ENCODE data around the gene PLD6.

The PLD6 gene

DNA sequence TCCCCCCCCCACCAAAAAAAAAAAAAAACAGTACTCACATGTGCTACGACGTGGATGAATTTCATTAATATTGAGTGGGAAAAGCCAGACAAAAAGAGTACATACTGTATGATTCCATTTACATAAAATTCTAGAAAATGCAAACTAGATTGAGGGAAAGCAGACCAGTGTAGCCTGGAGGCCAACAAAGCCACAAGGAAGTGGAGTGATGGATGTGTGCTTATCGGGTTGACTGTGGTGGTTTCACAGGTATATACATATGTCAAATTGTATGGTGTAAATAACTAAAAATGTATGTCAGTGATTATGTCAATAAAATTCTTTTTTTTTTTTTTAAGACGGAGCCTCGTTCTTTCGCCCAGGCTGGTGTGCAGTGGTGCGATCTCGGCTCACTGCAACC, 1.9 kb upstream of the PLD6 start:
- Histone ChIP-seq H2AFZ (ENCODE audit: low read depth, low read length) (no peak overlapping the region), H3K18ac (ENCODE audit: low read depth in 1 of 2, low read length in 2 of 2) (no peak overlapping the region), H2AK5ac (ENCODE audit: low read length, severe bottlenecking) (no peak overlapping the region), H3K4me2 (ENCODE audit: low read length, poor library complexity, severe bottlenecking) (no peak overlapping the region), H4K8ac (ENCODE audit: low read length) (no peak overlapping the region), H2BK15ac (ENCODE audit: low read depth, poor library complexity, severe bottlenecking) (no peak overlapping the region), H2BK12ac (ENCODE audit: low read length in 2 of 2) (no peak overlapping the region), H2BK120ac (ENCODE audit: low read depth, low read length) (no peak overlapping the region), H3K4me1 (ENCODE audit: control insufficient read depth, insufficient read depth, low read depth, low read length) (peaks cover 5% of the 10 kb centered on the region), H3K9ac (ENCODE audit: low read length) (no peak overlapping the region), H3K36me3 (ENCODE audit: control insufficient read depth in 1 of 2, insufficient read depth in 2 of 2, low read depth in 1 of 2, low read length in 2 of 2) (peaks cover 21 to 39% of the 10 kb centered on the region in 2 experiments), H3K79me1 (replicated peaks; ENCODE audit: low read length, poor library complexity, severe bottlenecking) (peaks cover 6% of the 10 kb centered on the region), H3K4ac (ENCODE audit: low read depth in 1 of 2, low read length in 2 of 2) (no peak overlapping the region), H3K23ac (ENCODE audit: low read length in 2 of 2) (no peak overlapping the region), H3K27ac (ENCODE audit: low read length, poor library complexity, severe bottlenecking) (no peak overlapping the region), H3K14ac (ENCODE audit: low read length in 2 of 2) (no peak overlapping the region), H2BK5ac (ENCODE audit: low read depth, low read length, poor library complexity, severe bottlenecking) (no peak overlapping the region), H3K27me3 (ENCODE audit: control insufficient read depth in 1 of 2, insufficient read depth in 1 of 2, low read length in 2 of 2) (no peaks in the 10 kb centered on the region), H3K4me3 (ENCODE audit: insufficient read depth in 1 of 2, low read depth in 1 of 2, low read length in 2 of 2) (no peak overlapping the region), H4K91ac (ENCODE audit: low read length) (no peak overlapping the region), H3K9me3 (ENCODE audit: control insufficient read depth, low read length) (no peaks in the 10 kb centered on the region)
- DNase-seq = no peak
- 100% methylated on average over 5 of the region's 8 CpGs for WGBS

DNA sequence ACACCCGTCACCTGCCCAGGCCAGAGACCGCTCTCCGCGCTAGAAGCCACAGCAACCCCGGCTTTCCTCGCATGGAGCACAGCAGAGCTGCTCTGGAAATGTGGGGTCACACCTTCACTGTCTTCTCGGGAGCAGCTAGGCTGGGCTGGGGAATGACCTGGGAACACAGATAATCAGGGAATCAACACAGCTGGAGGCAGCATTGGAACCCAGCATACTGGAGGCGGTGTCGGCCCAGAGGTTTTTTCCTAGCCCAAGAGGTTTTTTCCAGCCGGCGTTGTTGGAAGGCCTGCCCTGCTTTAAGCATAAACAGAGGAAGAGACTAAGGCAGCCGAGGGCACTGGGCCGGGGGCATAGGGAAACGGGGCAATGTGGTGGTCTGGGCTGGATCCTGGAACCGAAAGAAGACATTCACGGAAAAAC, 791 bp upstream of the PLD6 start:
- Histone ChIP-seq H2AFZ (ENCODE audit: low read depth, low read length) (no peak overlapping the region), H2BK5ac (ENCODE audit: low read depth, low read length, poor library complexity, severe bottlenecking) (no peak overlapping the region), H3K4me3 (ENCODE audit: insufficient read depth in 1 of 2, low read depth in 1 of 2, low read length in 2 of 2) (peak overlapping the region in 1 of 2 experiments; percentile 87), H3K79me1 (replicated peaks; ENCODE audit: low read length, poor library complexity, severe bottlenecking) (peaks cover 3% of the 10 kb centered on the region), H2BK15ac (ENCODE audit: low read depth, poor library complexity, severe bottlenecking) (no peak overlapping the region), H4K8ac (ENCODE audit: low read length) (no peak overlapping the region), H3K9me3 (ENCODE audit: control insufficient read depth, low read length) (no peaks in the 10 kb centered on the region), H3K27ac (ENCODE audit: low read length, poor library complexity, severe bottlenecking) (no peak overlapping the region), H3K4me1 (ENCODE audit: control insufficient read depth, insufficient read depth, low read depth, low read length) (peaks cover 5% of the 10 kb centered on the region), H3K18ac (ENCODE audit: low read depth in 1 of 2, low read length in 2 of 2) (no peak overlapping the region), H3K14ac (ENCODE audit: low read length in 2 of 2) (no peak overlapping the region), H2AK5ac (ENCODE audit: low read length, severe bottlenecking) (no peak overlapping the region), H3K9ac (ENCODE audit: low read length) (peak overlapping the region; percentile 45), H3K36me3 (ENCODE audit: control insufficient read depth in 1 of 2, insufficient read depth in 2 of 2, low read depth in 1 of 2, low read length in 2 of 2) (peaks cover 23 to 35% of the 10 kb centered on the region in 2 experiments), H3K4me2 (ENCODE audit: low read length, poor library complexity, severe bottlenecking) (no peak overlapping the region), H4K91ac (ENCODE audit: low read length) (no peak overlapping the region), H3K23ac (ENCODE audit: low read length in 2 of 2) (no peak overlapping the region), H3K27me3 (ENCODE audit: control insufficient read depth in 1 of 2, insufficient read depth in 1 of 2, low read length in 2 of 2) (no peaks in the 10 kb centered on the region), H3K4ac (ENCODE audit: low read depth in 1 of 2, low read length in 2 of 2) (no peak overlapping the region), H2BK120ac (ENCODE audit: low read depth, low read length) (no peak overlapping the region), H2BK12ac (ENCODE audit: low read length in 2 of 2) (no peak overlapping the region)
- no peak for DNase-seq
- WGBS = 87% methylated on average over 16 of the region's 16 CpGs

DNA sequence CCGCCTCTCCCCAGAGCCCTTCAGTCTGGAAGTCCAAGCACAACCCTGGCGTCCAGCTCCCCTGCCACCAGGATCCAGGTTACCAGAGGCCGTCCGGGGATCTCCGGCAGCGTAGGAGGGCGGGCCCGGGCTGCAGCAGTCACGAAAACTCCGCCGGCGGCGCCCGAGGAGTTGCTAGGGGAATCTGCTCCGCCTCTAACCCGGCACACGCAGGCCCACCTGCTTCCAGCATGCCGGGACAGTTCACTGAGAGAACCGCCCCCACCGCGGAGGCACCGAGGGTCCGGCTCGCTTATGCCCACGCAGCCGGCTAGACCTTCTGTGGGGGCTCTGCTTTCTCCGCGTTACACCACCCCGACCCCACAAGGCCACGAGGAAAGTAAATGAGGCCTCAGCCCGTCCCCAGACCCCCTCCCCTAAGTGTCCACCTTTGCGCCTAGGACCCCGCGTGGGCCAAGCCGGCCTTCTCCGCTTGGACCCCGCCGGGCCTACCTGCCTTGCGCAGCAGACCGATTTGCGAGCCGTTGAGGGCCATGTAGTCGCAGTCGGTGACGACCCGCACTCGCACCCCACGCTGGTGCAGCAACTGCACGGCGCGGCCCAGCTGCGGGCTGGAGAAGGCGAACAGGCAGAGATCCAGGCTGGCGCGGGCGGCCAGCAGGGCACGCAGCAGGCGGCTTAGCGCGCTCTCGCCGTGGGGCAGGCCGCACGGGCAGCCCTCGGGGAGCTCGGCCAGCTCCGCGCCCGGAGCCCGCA, 587 bp downstream of the PLD6 start:
- WGBS = 96% methylated on average over 70 of the region's 70 CpGs
- Histone ChIP-seq H2BK15ac (ENCODE audit: low read depth, poor library complexity, severe bottlenecking) (no peak overlapping the region), H3K14ac (ENCODE audit: low read length in 2 of 2) (no peak overlapping the region), H3K4ac (ENCODE audit: low read depth in 1 of 2, low read length in 2 of 2) (no peak overlapping the region), H2AFZ (ENCODE audit: low read depth, low read length) (no peak overlapping the region), H3K9me3 (ENCODE audit: control insufficient read depth, low read length) (no peaks in the 10 kb centered on the region), H3K4me3 (ENCODE audit: insufficient read depth in 1 of 2, low read depth in 1 of 2, low read length in 2 of 2) (peak overlapping the region in 1 of 2 experiments; percentile 87), H2AK5ac (ENCODE audit: low read length, severe bottlenecking) (no peak overlapping the region), H3K4me2 (ENCODE audit: low read length, poor library complexity, severe bottlenecking) (no peak overlapping the region), H3K18ac (ENCODE audit: low read depth in 1 of 2, low read length in 2 of 2) (no peak overlapping the region), H4K91ac (ENCODE audit: low read length) (peak overlapping the region; percentile 9), H2BK120ac (ENCODE audit: low read depth, low read length) (no peak overlapping the region), H4K8ac (ENCODE audit: low read length) (no peak overlapping the region), H3K36me3 (ENCODE audit: control insufficient read depth in 1 of 2, insufficient read depth in 2 of 2, low read depth in 1 of 2, low read length in 2 of 2) (peaks cover 20 to 23% of the 10 kb centered on the region in 2 experiments), H3K27ac (ENCODE audit: low read length, poor library complexity, severe bottlenecking) (no peak overlapping the region), H3K9ac (ENCODE audit: low read length) (peak overlapping the region; percentile 90), H3K79me1 (replicated peaks; ENCODE audit: low read length, poor library complexity, severe bottlenecking) (no peaks in the 10 kb centered on the region), H3K4me1 (ENCODE audit: control insufficient read depth, insufficient read depth, low read depth, low read length) (peaks cover 5% of the 10 kb centered on the region), H2BK5ac (ENCODE audit: low read depth, low read length, poor library complexity, severe bottlenecking) (no peak overlapping the region), H3K27me3 (ENCODE audit: control insufficient read depth in 1 of 2, insufficient read depth in 1 of 2, low read length in 2 of 2) (no peaks in the 10 kb centered on the region), H3K23ac (ENCODE audit: low read length in 2 of 2) (no peak overlapping the region), H2BK12ac (ENCODE audit: low read length in 2 of 2) (no peak overlapping the region)
- no peak for DNase-seq

DNA sequence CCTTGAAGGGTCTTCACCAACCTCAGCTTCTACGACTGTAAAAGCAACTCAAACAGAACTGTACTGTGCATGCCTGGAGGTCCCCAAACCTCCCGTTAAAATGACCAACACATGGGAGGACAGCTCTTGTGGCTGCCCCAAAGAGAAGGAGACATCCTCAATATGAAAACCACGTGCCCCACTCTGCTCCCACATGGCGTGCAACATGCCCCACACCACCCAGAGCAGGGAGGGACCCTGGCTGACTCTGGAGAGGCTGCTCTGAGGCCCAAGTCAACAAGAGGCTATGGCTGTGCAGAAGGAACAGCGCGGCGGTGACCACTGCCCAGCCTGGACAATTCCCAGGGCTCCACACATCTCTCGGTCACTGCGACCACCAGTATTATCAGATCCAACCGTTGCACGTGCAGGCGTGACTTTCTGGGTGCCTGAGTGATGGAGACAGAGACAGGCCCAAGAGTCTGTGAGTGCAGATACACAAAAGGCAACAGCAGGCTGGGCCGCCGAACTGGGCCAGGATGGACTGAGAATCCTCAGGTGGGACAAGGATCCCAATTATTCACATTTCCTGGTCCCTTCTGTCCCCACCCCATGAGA, 1.4 kb downstream of the PLD6 start:
- H4K8ac ChIP-seq (ENCODE audit: low read length) = peak overlapping the region; percentile 19
- no peak overlapping the region for H2BK15ac ChIP-seq (ENCODE audit: low read depth, poor library complexity, severe bottlenecking)
- no peak overlapping the region for H2BK120ac ChIP-seq (ENCODE audit: low read depth, low read length)
- no peaks in the 10 kb centered on the region for H3K27me3 ChIP-seq (ENCODE audit: control insufficient read depth in 1 of 2, insufficient read depth in 1 of 2, low read length in 2 of 2)
- no peak overlapping the region for H3K27ac ChIP-seq (ENCODE audit: low read length, poor library complexity, severe bottlenecking)
- H3K9ac ChIP-seq (ENCODE audit: low read length) = peak overlapping the region; percentile 90
- H3K23ac ChIP-seq (ENCODE audit: low read length in 2 of 2) = no peak overlapping the region
- H3K4ac ChIP-seq (ENCODE audit: low read depth in 1 of 2, low read length in 2 of 2) = no peak overlapping the region
- H3K36me3 ChIP-seq (ENCODE audit: control insufficient read depth in 1 of 2, insufficient read depth in 2 of 2, low read depth in 1 of 2, low read length in 2 of 2) = peaks cover 18 to 20% of the 10 kb centered on the region in 2 experiments
- peak overlapping the region in 1 of 2 experiments; percentile 87 for H3K4me3 ChIP-seq (ENCODE audit: insufficient read depth in 1 of 2, low read depth in 1 of 2, low read length in 2 of 2)
- no peak overlapping the region for H3K18ac ChIP-seq (ENCODE audit: low read depth in 1 of 2, low read length in 2 of 2)
- H2AFZ ChIP-seq (ENCODE audit: low read depth, low read length) = no peak overlapping the region
- WGBS = 93% methylated on average over 14 of the region's 14 CpGs
- no peak overlapping the region for H4K91ac ChIP-seq (ENCODE audit: low read length)
- H3K79me1 ChIP-seq (replicated peaks; ENCODE audit: low read length, poor library complexity, severe bottlenecking) = no peaks in the 10 kb centered on the region
- no peak overlapping the region for H2BK12ac ChIP-seq (ENCODE audit: low read length in 2 of 2)
- H2AK5ac ChIP-seq (ENCODE audit: low read length, severe bottlenecking) = no peak overlapping the region
- no peak overlapping the region for H3K14ac ChIP-seq (ENCODE audit: low read length in 2 of 2)
- peaks cover 9% of the 10 kb centered on the region for H3K4me1 ChIP-seq (ENCODE audit: control insufficient read depth, insufficient read depth, low read depth, low read length)
- DNase-seq = no peak
- H3K4me2 ChIP-seq (ENCODE audit: low read length, poor library complexity, severe bottlenecking) = no peak overlapping the region
- H3K9me3 ChIP-seq (ENCODE audit: control insufficient read depth, low read length) = no peaks in the 10 kb centered on the region
- H2BK5ac ChIP-seq (ENCODE audit: low read depth, low read length, poor library complexity, severe bottlenecking) = no peak overlapping the region

Data from mesenchymal stem cell (in vitro differentiated cells and primary cell).